ENCODE results near the gene C1QTNF8. TPM values are rescaled to one million over a fixed set of nuclear protein-coding genes. Genes with fewer than 3 reads are reported as not detected.

The C1QTNF8 gene
- total and polyA plus RNA-seq, 2 of the 13 experiments (the other 11 are each of a cell fraction or from before 2014, with no cell fraction given): 0.09 TPM; not detected in 1

- TF ChIP-seq ISL2 (CRISPR knock-in tag; IDR thresholded peaks at IDR 0.05) (peak; percentile 76), ZNF503 (CRISPR knock-in tag; IDR thresholded peaks at IDR 0.05) (peak; percentile 71; the same call in 1 of the 2 replicates), NKX3-1 (CRISPR knock-in tag; IDR thresholded peaks at IDR 0.05) (no peak), NFATC3 (CRISPR knock-in tag; IDR thresholded peaks at IDR 0.05) (no peak), BRCA1 (CRISPR knock-in tag; IDR thresholded peaks at IDR 0.05) (no peak), ZFP91 (CRISPR knock-in tag; IDR thresholded peaks at IDR 0.05; ENCODE audit: borderline replicate concordance) (peak; percentile 93; the same call in 1 of the 2 replicates), FOXA1 (IDR thresholded peaks at IDR 0.05) (no peak), FOXA1 (CRISPR knock-in tag; IDR thresholded peaks at IDR 0.05) (no peak), IKZF1 (IDR thresholded peaks at IDR 0.05) (no peak), NR0B2 (CRISPR knock-in tag; IDR thresholded peaks at IDR 0.05) (no peak), CENPT (CRISPR knock-in tag; IDR thresholded peaks at IDR 0.05; ENCODE audit: low read depth) (no peak), ZNF136 (CRISPR knock-in tag; IDR thresholded peaks at IDR 0.05; ENCODE audit: low read depth) (0 out of 2 replicates have a peak, but pooled peaks have one; percentile 67), ZNF510 (CRISPR knock-in tag; IDR thresholded peaks at IDR 0.05; ENCODE audit: low read depth) (peak; percentile 45; the same call in 1 of the 2 replicates), ZNF44 (CRISPR knock-in tag; IDR thresholded peaks at IDR 0.05) (peak; percentile 85; the same call in 1 of the 2 replicates), TAF1 (CRISPR knock-in tag; IDR thresholded peaks at IDR 0.05) (peak; percentile 84), ZNF639 (CRISPR knock-in tag; conservative IDR thresholded peaks at IDR 0.05) (peak; percentile 68; the same call in 1 of the 2 replicates), ZNF33B (CRISPR knock-in tag; IDR thresholded peaks at IDR 0.05) (0 out of 2 replicates have a peak, but pooled peaks have one; percentile 77), MYC (CRISPR knock-in tag; IDR thresholded peaks at IDR 0.05; ENCODE audit: borderline replicate concordance) (peak; percentile 81), ZNF326 (CRISPR knock-in tag; IDR thresholded peaks at IDR 0.05; ENCODE audit: borderline replicate concordance) (peak; percentile 77; the same call in 1 of the 2 replicates), ZFX (CRISPR knock-in tag; IDR thresholded peaks at IDR 0.05; ENCODE audit: low read depth) (peak; percentile 87), MLX (CRISPR knock-in tag; IDR thresholded peaks at IDR 0.05) (no peak), TEAD2 (CRISPR knock-in tag; IDR thresholded peaks at IDR 0.05) (no peak), ZNF589 (CRISPR knock-in tag; conservative IDR thresholded peaks at IDR 0.05) (no peak), NCOA5 (CRISPR knock-in tag; IDR thresholded peaks at IDR 0.05) (no peak), IKZF4 (CRISPR knock-in tag; IDR thresholded peaks at IDR 0.05; ENCODE audit: borderline replicate concordance, low read depth, not compliant biosample characterization) (no peak)
These were observed 6.0 kb downstream of the C1QTNF8 start (continued) for GRCh38 chr16:1089822-1090619.
